ENCODE measurements around the gene LHX4.

LHX4 gene

GRCh38 chr1:180243517-180244221, 13.6 kb downstream of the LHX4 start:
- peak; percentile 46 for DNase-seq (ENCODE audit: low read depth)

GRCh38 chr1:180244840-180245239, 14.8 kb downstream of the LHX4 start:
- DNase-seq (ENCODE audit: low read depth): no peak

- DNase-seq (ENCODE audit: low read depth): no peak
Measured at GRCh38 chr1:180246579-180246978, 16.5 kb downstream of the LHX4 start.

- peak; percentile 27 for DNase-seq (ENCODE audit: low read depth)
Measured at GRCh38 chr1:180247061-180247460, 17.0 kb downstream of the LHX4 start.

GRCh38 chr1:180247580-180247979, 17.5 kb downstream of the LHX4 start:
- no peak for DNase-seq (ENCODE audit: low read depth)

GRCh38 chr1:180248176-180248575, 18.1 kb downstream of the LHX4 start:
- no peak for DNase-seq (ENCODE audit: low read depth)

- DNase-seq (ENCODE audit: low read depth): peak; percentile 28
Measured at GRCh38 chr1:180248731-180249681, 18.9 kb downstream of the LHX4 start.

- DNase-seq (ENCODE audit: low read depth): peak; percentile 45
Measured at GRCh38 chr1:180249725-180250498, 19.8 kb downstream of the LHX4 start.

- DNase-seq (ENCODE audit: low read depth): no peak
Measured at GRCh38 chr1:180250499-180250770, 20.4 kb downstream of the LHX4 start.

- no peak for DNase-seq (ENCODE audit: low read depth)
Measured at GRCh38 chr1:180250883-180251509, 20.9 kb downstream of the LHX4 start.

GRCh38 chr1:180251526-180252305, 21.7 kb downstream of the LHX4 start:
- DNase-seq (ENCODE audit: low read depth): no peak

- peak; percentile 79 for DNase-seq (ENCODE audit: low read depth)
Measured at GRCh38 chr1:180252638-180253536, 22.8 kb downstream of the LHX4 start.

- DNase-seq (ENCODE audit: low read depth): no peak
Measured at GRCh38 chr1:180253585-180254495, 23.8 kb downstream of the LHX4 start.

GRCh38 chr1:180254496-180254819, 24.4 kb downstream of the LHX4 start:
- DNase-seq (ENCODE audit: low read depth): no peak

GRCh38 chr1:180254854-180255253, 24.8 kb downstream of the LHX4 start:
- no peak for DNase-seq (ENCODE audit: low read depth)

- DNase-seq (ENCODE audit: low read depth): no peak
Measured at GRCh38 chr1:180255536-180256340, 25.7 kb downstream of the LHX4 start.

- no peak for DNase-seq (ENCODE audit: low read depth)
Measured at GRCh38 chr1:180256341-180257027, 26.4 kb downstream of the LHX4 start.

- no peak for DNase-seq (ENCODE audit: low read depth)
Measured at GRCh38 chr1:180257028-180257386, 26.9 kb downstream of the LHX4 start.

Data from ELR (cell line).